Trophoblast cell (in vitro differentiated cells and primary cell): Measurements from ENCODE around the gene PER3.

Experiments used
- DNase-seq, 2 donors: peaks; one replicate each; pipeline ENCODE4 v3.0.0-alpha.2; 2016
- H2AFZ ChIP-seq: 2 replicates; pipeline ENCODE4 v1.6.1; 2013; ENCODE audit warnings: low read length, moderate library complexity, mild to moderate bottlenecking; ENCODE audit not compliant: insufficient read depth, poor library complexity
- H2AK5ac ChIP-seq: 2 replicates; pipeline ENCODE4 v1.6.1; 2013; ENCODE audit warnings: mild to moderate bottlenecking, low read length
- H2BK120ac ChIP-seq: 2 replicates; pipeline ENCODE4 v1.6.1; 2013; ENCODE audit warnings: low read length, mild to moderate bottlenecking, moderate library complexity; ENCODE audit not compliant: insufficient read depth, poor library complexity
- H2BK12ac ChIP-seq: 2 replicates; pipeline ENCODE4 v1.6.1; 2013; ENCODE audit warnings: mild to moderate bottlenecking, low read length, moderate library complexity
- H2BK5ac ChIP-seq: 2 replicates; pipeline ENCODE4 v1.6.1; 2013; ENCODE audit warnings: low read length, low read depth, moderate library complexity, mild to moderate bottlenecking; ENCODE audit not compliant: poor library complexity
- H3K14ac ChIP-seq: 2 replicates; pipeline ENCODE4 v1.6.1; 2013; ENCODE audit warnings: mild to moderate bottlenecking, low read length
- H3K18ac ChIP-seq: 2 replicates; pipeline ENCODE4 v1.6.1; 2013; ENCODE audit warnings: mild to moderate bottlenecking, low read length
- H3K23ac ChIP-seq: 2 replicates; pipeline ENCODE4 v1.6.1; 2013; ENCODE audit warnings: low read length
- H3K27ac ChIP-seq: 2 replicates; pipeline ENCODE4 v1.5.1; 2013; ENCODE audit warnings: low read depth, mild to moderate bottlenecking, inconsistent platforms, low read length, moderate library complexity
- H3K27me3 ChIP-seq: 2 replicates; pipeline ENCODE4 v1.6.1; 2013; ENCODE audit warnings: inconsistent platforms, mild to moderate bottlenecking, low read length, moderate library complexity; ENCODE audit not compliant: insufficient read depth
- H3K36me3 ChIP-seq, 2 experiments: 1 replicate in 1 of 2; 2 replicates in 1 of 2; pipeline ENCODE4 v1.6.1; 2013; ENCODE audit warnings: low read length in 2 of 2, mild to moderate bottlenecking in 2 of 2, moderate library complexity in 1 of 2; ENCODE audit not compliant: insufficient read depth in 2 of 2, control insufficient read depth in 1 of 2
- H3K4ac ChIP-seq: 2 replicates; pipeline ENCODE4 v1.6.1; 2013; ENCODE audit warnings: low read depth, mild to moderate bottlenecking, low read length, moderate library complexity
- H3K4me1 ChIP-seq, 2 experiments: 1 replicate in 1 of 2; 2 replicates in 1 of 2; pipeline ENCODE4 v1.6.1; 2013; ENCODE audit warnings: low read length in 2 of 2, mild to moderate bottlenecking in 2 of 2, moderate library complexity in 1 of 2; ENCODE audit not compliant: insufficient read depth in 2 of 2, control insufficient read depth in 1 of 2
- H3K4me2 ChIP-seq: 2 replicates; pipeline ENCODE4 v1.6.1; 2013; ENCODE audit warnings: inconsistent platforms, mild to moderate bottlenecking, low read length, moderate library complexity
- H3K4me3 ChIP-seq: 2 replicates; pipeline ENCODE4 v1.5.1; 2013; ENCODE audit warnings: mild to moderate bottlenecking, low read depth, low read length, inconsistent platforms
- H3K79me1 ChIP-seq: one replicate; pipeline ENCODE4 v1.6.1; 2013; ENCODE audit warnings: low read length
- H3K79me2 ChIP-seq: 2 replicates; pipeline ENCODE4 v1.6.1; 2013; ENCODE audit warnings: low read length, mild to moderate bottlenecking; ENCODE audit not compliant: control insufficient read depth, insufficient read depth, poor library complexity
- H3K9ac ChIP-seq: 2 replicates; pipeline ENCODE4 v1.6.1; 2013; ENCODE audit warnings: mild to moderate bottlenecking, low read length
- H3K9me3 ChIP-seq: 2 replicates; pipeline ENCODE4 v1.6.1; 2013; ENCODE audit warnings: low read depth, mild to moderate bottlenecking, control low read depth, inconsistent platforms, low read length; ENCODE audit not compliant: insufficient read depth
- H4K12ac ChIP-seq: 2 replicates; pipeline ENCODE4 v1.6.1; 2013; ENCODE audit warnings: low read depth, mild to moderate bottlenecking, low read length, moderate library complexity
- H4K8ac ChIP-seq: 2 replicates; pipeline ENCODE4 v1.6.1; 2013; ENCODE audit warnings: low read depth, mild to moderate bottlenecking, low read length, moderate library complexity
- H4K91ac ChIP-seq: one replicate; pipeline ENCODE4 v1.6.1; 2013; ENCODE audit warnings: low read depth, mild to moderate bottlenecking, low read length, moderate library complexity
- WGBS: extraction: QIAGEN DNeasy Blood & Tissue Kit; methylation state at CpG from one replicate; pipeline ENCODE4 v1.1.7; 2013; ENCODE audit warnings: missing lambda C conversion rate; ENCODE audit not compliant: insufficient read length, insufficient coverage; ENCODE audit errors: extremely low coverage; 5-methylcytosine and 5-hydroxymethylcytosine counted together

PER3 gene

GRCh38 chr1:7891804-7892203 is 107.7 kb downstream of the PER3 start:
- H2BK5ac ChIP-seq = no peak overlapping the region
- H4K91ac ChIP-seq = no peak overlapping the region
- no peak overlapping the region for H3K18ac ChIP-seq
- no peak overlapping the region for H3K14ac ChIP-seq
- peaks cover 2% of the 10 kb centered on the region for H3K9me3 ChIP-seq
- H3K23ac ChIP-seq = no peak overlapping the region
- H2AK5ac ChIP-seq = no peak overlapping the region
- no peak overlapping the region for H4K8ac ChIP-seq
- no peak overlapping the region for H3K4me3 ChIP-seq
- no peaks in the 10 kb centered on the region for H3K79me2 ChIP-seq
- no peak overlapping the region for H4K12ac ChIP-seq
- H3K4ac ChIP-seq = no peak overlapping the region
- H3K36me3 ChIP-seq = no peaks in the 10 kb centered on the region
- H2BK120ac ChIP-seq = no peak overlapping the region
- H3K4me2 ChIP-seq = no peak overlapping the region
- no peak overlapping the region for H3K9ac ChIP-seq
- no peaks in the 10 kb centered on the region for H3K79me1 ChIP-seq
- H3K4me1 ChIP-seq = no peaks in the 10 kb centered on the region
- no CpG with 5 or more reads among the region's 9 CpGs for WGBS
- no peak overlapping the region for H2AFZ ChIP-seq
- no peak overlapping the region for H3K27ac ChIP-seq
- no peak overlapping the region for H2BK12ac ChIP-seq
- H3K27me3 ChIP-seq = no peaks in the 10 kb centered on the region
- no peak for DNase-seq

GRCh38 chr1:7893529-7894180 is 109.6 kb downstream of the PER3 start:
- H3K9me3 ChIP-seq = peaks cover 2% of the 10 kb centered on the region

More at GRCh38 chr1:7893529-7894180, 109.6 kb downstream of the PER3 start:
- no peak overlapping the region for H4K91ac ChIP-seq
- no peaks in the 10 kb centered on the region for H3K79me1 ChIP-seq
- H3K18ac ChIP-seq = no peak overlapping the region
- no peak overlapping the region for H2BK12ac ChIP-seq
- no peak overlapping the region for H3K23ac ChIP-seq
- H4K12ac ChIP-seq = no peak overlapping the region
- H3K9ac ChIP-seq = no peak overlapping the region
- no peak overlapping the region for H3K4me2 ChIP-seq
- 100% methylated on average over 3 of the region's 13 CpGs for WGBS
- H2BK5ac ChIP-seq = no peak overlapping the region
- no peak overlapping the region for H2AFZ ChIP-seq
- H3K14ac ChIP-seq = no peak overlapping the region
- H3K79me2 ChIP-seq = no peaks in the 10 kb centered on the region
- H3K4ac ChIP-seq = no peak overlapping the region
- H3K27ac ChIP-seq = no peak overlapping the region
- DNase-seq = no peak
- no peak overlapping the region for H4K8ac ChIP-seq
- no peak overlapping the region for H2AK5ac ChIP-seq
- H3K36me3 ChIP-seq = no peaks in the 10 kb centered on the region
- H3K4me1 ChIP-seq = no peaks in the 10 kb centered on the region
- no peaks in the 10 kb centered on the region for H3K27me3 ChIP-seq
- no peak overlapping the region for H2BK120ac ChIP-seq
- no peak overlapping the region for H3K4me3 ChIP-seq
